Subcutaneous abdominal adipose tissue (tissue), 5 donors: Measurements from ENCODE around the gene ZRANB3.

Experiments
- H3K27ac ChIP-seq: one replicate; pipeline ENCODE4 v1.7.0; 2013; ENCODE audit warnings: low read depth, mild to moderate bottlenecking, inconsistent platforms, low read length, moderate library complexity
- H3K27me3 ChIP-seq, 5 donors: one replicate each; pipeline ENCODE4 v1.7.0; 2013; ENCODE audit warnings: low read length in 5 of 5, inconsistent platforms in 1 of 5; ENCODE audit not compliant: control insufficient read depth in 5 of 5, insufficient read depth in 4 of 5
- H3K36me3 ChIP-seq, 5 donors: one replicate each; pipeline ENCODE4 v1.7.0; 2013; ENCODE audit warnings: low read length in 5 of 5; ENCODE audit not compliant: control insufficient read depth in 5 of 5, insufficient read depth in 5 of 5
- H3K4me1 ChIP-seq, 5 donors: one replicate each; pipeline ENCODE4 v1.7.0; 2013; ENCODE audit warnings: low read length in 5 of 5, mild to moderate bottlenecking in 3 of 5, moderate library complexity in 1 of 5; ENCODE audit not compliant: control insufficient read depth in 5 of 5, insufficient read depth in 5 of 5
- H3K4me3 ChIP-seq, 5 donors: one replicate each; pipeline ENCODE4 v1.7.0; 2013; ENCODE audit warnings: low read length in 5 of 5, low read depth in 1 of 5
- H3K9ac ChIP-seq, 5 donors: one replicate each; pipeline ENCODE4 v1.7.0; 2013; ENCODE audit warnings: low read length in 5 of 5, mild to moderate bottlenecking in 4 of 5, moderate library complexity in 3 of 5
- H3K9me3 ChIP-seq, 5 donors: one replicate each; pipeline ENCODE4 v1.7.0; 2013; ENCODE audit warnings: low read length in 5 of 5; ENCODE audit not compliant: control insufficient read depth in 5 of 5
- donor health status: healthy.
- donor health status: healthy.
- donor health status: healthy.
- donor health status: healthy.
- donor health status: healthy.

The ZRANB3 gene

GRCh38 chr2:135265960-135266490 lies 265.0 kb downstream of the ZRANB3 start:
- Histone ChIP-seq H3K27me3 (no peaks in the 10 kb centered on the region), H3K27ac (no peak overlapping the region), H3K9me3 (no peaks in the 10 kb centered on the region), H3K36me3 (peaks cover 0 to 11% (median 0%) of the 10 kb centered on the region in 5 donors), H3K4me3 (no peak overlapping the region), H3K9ac (no peak overlapping the region), H3K4me1 (no peaks in the 10 kb centered on the region)

DNA sequence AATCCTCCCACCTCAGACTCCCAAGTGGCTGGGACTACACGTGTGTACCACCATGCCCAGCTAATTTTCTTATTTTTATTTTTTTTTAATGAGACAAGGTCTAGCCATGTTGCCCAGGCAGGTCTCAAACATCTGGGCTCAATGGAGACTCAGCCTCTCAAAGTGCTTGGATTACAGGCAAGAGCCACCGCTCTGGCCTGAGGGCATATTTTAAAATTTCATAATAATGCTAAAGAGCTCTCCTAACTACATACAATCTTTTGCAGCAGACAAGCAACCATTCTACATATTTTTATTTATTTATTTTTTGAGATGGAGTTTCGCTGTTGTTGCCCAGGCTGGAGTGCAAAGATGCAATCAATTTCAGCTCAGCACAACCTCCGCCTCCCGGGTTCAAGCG lies 271.9 kb downstream of the ZRANB3 start:
- H3K4me1 ChIP-seq = no peaks in the 10 kb centered on the region

GRCh38 chr2:135258193-135258592 lies 272.8 kb downstream of the ZRANB3 start:
- H3K4me1 ChIP-seq = no peaks in the 10 kb centered on the region
- peaks cover 0 to under 1% (median 0%) of the 10 kb centered on the region in 5 donors for H3K36me3 ChIP-seq
- no peak overlapping the region for H3K4me3 ChIP-seq
- no peak overlapping the region for H3K9ac ChIP-seq
- no peak overlapping the region for H3K27ac ChIP-seq
- H3K27me3 ChIP-seq = no peaks in the 10 kb centered on the region
- H3K9me3 ChIP-seq = peaks cover 0 to 5% (median 0%) of the 10 kb centered on the region in 5 donors

More for the DNA sequence above, 271.9 kb downstream of the ZRANB3 start:
- Histone ChIP-seq H3K36me3 (peaks cover 0 to 4% (median 0%) of the 10 kb centered on the region in 5 donors), H3K4me3 (no peak overlapping the region), H3K27me3 (no peaks in the 10 kb centered on the region), H3K9me3 (peaks cover 0 to 5% (median 0%) of the 10 kb centered on the region in 5 donors), H3K9ac (no peak overlapping the region), H3K27ac (no peak overlapping the region)

DNA sequence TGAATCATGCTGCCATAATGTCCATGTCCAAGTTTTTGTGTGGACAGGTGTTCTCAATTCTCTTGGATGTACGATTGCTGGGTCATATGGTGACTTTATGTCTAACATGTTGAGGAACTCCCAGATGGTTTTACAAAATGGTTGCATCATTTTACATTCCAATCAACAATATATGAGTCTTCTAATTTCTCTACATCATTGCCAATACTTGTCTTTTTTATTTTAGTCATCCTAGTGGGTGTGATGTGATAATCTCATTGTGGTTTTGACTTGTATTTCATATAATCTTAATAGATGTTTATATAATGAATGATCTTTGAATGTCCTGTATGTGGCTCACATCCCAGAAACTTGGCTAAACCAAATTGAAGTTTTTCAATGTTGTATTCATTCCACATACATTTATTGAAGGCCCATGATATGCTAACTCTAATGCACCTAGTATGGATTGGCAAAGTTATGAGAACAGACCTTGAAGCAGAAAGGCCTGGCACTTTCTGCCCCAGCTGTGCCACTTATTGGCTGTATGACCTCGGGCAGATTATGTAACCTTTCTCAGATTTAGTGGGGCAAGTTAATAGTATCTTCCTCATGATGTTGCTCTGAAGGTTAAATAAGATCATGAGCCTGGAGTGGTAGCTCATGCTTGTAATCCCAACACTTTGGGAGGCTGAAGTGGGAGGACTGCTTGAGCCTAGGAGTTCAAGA lies 273.5 kb downstream of the ZRANB3 start:
- peaks cover 0 to 5% (median 0%) of the 10 kb centered on the region in 5 donors for H3K9me3 ChIP-seq
- no peaks in the 10 kb centered on the region for H3K27me3 ChIP-seq
- no peaks in the 10 kb centered on the region for H3K4me1 ChIP-seq
- H3K36me3 ChIP-seq = no peaks in the 10 kb centered on the region
- no peak overlapping the region for H3K27ac ChIP-seq
- H3K9ac ChIP-seq = no peak overlapping the region
- H3K4me3 ChIP-seq = no peak overlapping the region

GRCh38 chr2:135256531-135257260 lies 274.3 kb downstream of the ZRANB3 start:
- no peak overlapping the region for H3K9ac ChIP-seq
- no peaks in the 10 kb centered on the region for H3K36me3 ChIP-seq
- H3K27me3 ChIP-seq = no peaks in the 10 kb centered on the region
- H3K9me3 ChIP-seq = peaks cover 0 to 5% (median 0%) of the 10 kb centered on the region in 5 donors
- no peak overlapping the region for H3K4me3 ChIP-seq
- H3K4me1 ChIP-seq = no peaks in the 10 kb centered on the region
- H3K27ac ChIP-seq = no peak overlapping the region

DNA sequence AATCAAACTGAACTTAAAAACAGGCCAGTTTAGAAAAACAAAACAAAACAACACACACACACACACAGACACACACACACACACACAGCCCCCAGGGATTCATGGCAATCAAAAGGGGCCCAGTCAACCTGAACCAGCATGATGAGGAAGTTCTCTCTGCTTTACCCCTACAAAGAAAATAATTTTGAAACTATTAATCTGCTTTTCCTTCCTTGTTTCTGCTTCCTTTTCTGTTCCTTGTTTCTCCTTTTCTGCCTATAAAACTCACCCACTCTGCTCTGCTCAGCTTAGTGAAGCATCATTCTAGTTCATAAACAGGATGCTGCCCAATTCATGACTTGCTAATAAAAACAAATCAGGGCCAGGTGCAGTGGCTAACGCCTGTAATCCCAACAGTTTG lies 275.8 kb downstream of the ZRANB3 start:
- no peaks in the 10 kb centered on the region for H3K27me3 ChIP-seq
- peaks cover 2 to 6% (median 3%) of the 10 kb centered on the region in 5 donors for H3K9me3 ChIP-seq
- H3K9ac ChIP-seq = no peak overlapping the region
- no peaks in the 10 kb centered on the region for H3K4me1 ChIP-seq
- no peaks in the 10 kb centered on the region for H3K36me3 ChIP-seq
- H3K27ac ChIP-seq = no peak overlapping the region
- H3K4me3 ChIP-seq = no peak overlapping the region

DNA sequence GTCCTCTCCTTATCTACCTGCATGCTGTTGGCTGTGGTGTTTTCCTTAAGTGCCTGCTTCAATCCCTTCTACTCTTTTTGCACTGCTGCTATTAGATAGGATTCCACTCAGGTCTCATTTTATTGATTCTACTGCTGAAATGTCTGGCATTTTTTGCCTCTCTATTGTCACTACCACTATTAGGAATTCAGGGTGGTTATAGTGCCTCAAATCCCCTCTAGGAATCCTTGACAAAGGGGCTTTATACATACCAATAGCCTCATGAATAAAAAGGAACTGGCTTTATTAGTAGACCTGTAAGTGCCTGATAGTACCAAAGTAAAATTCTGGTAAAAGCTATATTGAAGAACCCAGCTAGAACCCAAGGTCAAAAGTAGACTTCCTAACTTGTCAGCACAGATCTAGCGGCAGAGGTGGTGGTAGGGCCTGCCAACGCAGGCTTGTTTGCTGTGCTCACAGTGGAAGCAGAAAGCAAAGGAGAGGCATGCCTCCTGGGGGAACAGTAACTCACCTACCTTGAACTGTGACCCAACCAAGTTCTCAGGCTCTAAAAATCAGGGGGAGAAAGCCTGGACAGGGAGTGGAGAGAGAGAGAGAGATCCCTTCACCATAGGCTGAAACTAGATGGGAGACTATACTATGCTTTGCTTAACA lies 278.1 kb downstream of the ZRANB3 start:
- Histone ChIP-seq H3K9me3 (peaks cover 2 to 9% (median 5%) of the 10 kb centered on the region in 5 donors), H3K4me3 (no peak overlapping the region), H3K9ac (no peak overlapping the region), H3K27me3 (no peaks in the 10 kb centered on the region), H3K36me3 (peaks cover 0 to 2% (median 0%) of the 10 kb centered on the region in 5 donors), H3K4me1 (no peaks in the 10 kb centered on the region), H3K27ac (no peak overlapping the region)

- Histone ChIP-seq H3K27me3 (no peaks in the 10 kb centered on the region), H3K9ac (no peak overlapping the region), H3K4me3 (no peak overlapping the region), H3K9me3 (peaks cover 0 to 9% (median 3%) of the 10 kb centered on the region in 5 donors), H3K36me3 (peaks cover 0 to 2% (median 0%) of the 10 kb centered on the region in 5 donors), H3K27ac (no peak overlapping the region), H3K4me1 (no peaks in the 10 kb centered on the region)
These were observed 282.4 kb downstream of the ZRANB3 start for GRCh38 chr2:135248611-135249010.

- no peak overlapping the region for H3K9ac ChIP-seq
- no peak overlapping the region for H3K27ac ChIP-seq
These were observed 284.2 kb downstream of the ZRANB3 start for GRCh38 chr2:135246711-135247270.

More at GRCh38 chr2:135246711-135247270, 284.2 kb downstream of the ZRANB3 start:
- peaks cover 0 to 9% (median 3%) of the 10 kb centered on the region in 5 donors for H3K9me3 ChIP-seq
- no peaks in the 10 kb centered on the region for H3K27me3 ChIP-seq
- H3K4me1 ChIP-seq = no peaks in the 10 kb centered on the region
- no peak overlapping the region for H3K4me3 ChIP-seq
- H3K36me3 ChIP-seq = peaks cover 0 to 2% (median 0%) of the 10 kb centered on the region in 5 donors
